H9 (cell line): ENCODE results near the gene SBK2. TPM values are rescaled to one million over a fixed set of nuclear protein-coding genes. Genes with fewer than 3 reads are reported as not detected.
"Not testable (repeated sequence)": the region's sequence is repeated elsewhere in the genome, so short reads cannot be mapped to it uniquely, and the experiment has no call there.

Experiments used
- DNase-seq: peaks from one replicate; pipeline ENCODE4 v3.0.0-alpha.2; 2017
- H2AFZ ChIP-seq: one replicate; pipeline ENCODE4 v1.6.1; 2013; ENCODE audit warnings: mild to moderate bottlenecking, low read length, control low read depth, moderate library complexity
- H2AK5ac ChIP-seq: 2 replicates; pipeline ENCODE4 v1.6.1; 2013; ENCODE audit warnings: low read length, control low read depth, mixed read lengths; ENCODE audit not compliant: insufficient read length
- H2BK120ac ChIP-seq: one replicate; pipeline ENCODE4 v1.6.1; 2013; ENCODE audit warnings: low read depth, mild to moderate bottlenecking, low read length, control low read depth, inconsistent platforms; ENCODE audit not compliant: poor library complexity, severe bottlenecking
- H2BK12ac ChIP-seq: 2 replicates; pipeline ENCODE4 v1.6.1; 2013; ENCODE audit warnings: low read length, control low read depth, mixed read lengths, low read depth; ENCODE audit not compliant: insufficient read length
- H2BK15ac ChIP-seq: 2 replicates; pipeline ENCODE4 v1.6.1; 2013; ENCODE audit warnings: low read depth, low read length, control low read depth
- H2BK20ac ChIP-seq: one replicate; pipeline ENCODE4 v1.6.1; 2013; ENCODE audit warnings: low read depth, mild to moderate bottlenecking, low read length, control low read depth, inconsistent platforms; ENCODE audit not compliant: poor library complexity, severe bottlenecking
- H2BK5ac ChIP-seq: 2 replicates; pipeline ENCODE4 v1.6.1; 2013; ENCODE audit warnings: low read length, control low read depth, mixed read lengths; ENCODE audit not compliant: insufficient read length
- H3K14ac ChIP-seq: 2 replicates; pipeline ENCODE4 v1.6.1; 2013; ENCODE audit warnings: low read length, control low read depth; ENCODE audit not compliant: insufficient read depth
- H3K18ac ChIP-seq: 2 replicates; pipeline ENCODE4 v1.6.1; 2013; ENCODE audit warnings: low read depth, mild to moderate bottlenecking, mixed read lengths, low read length, control low read depth; ENCODE audit not compliant: insufficient read length
- H3K23ac ChIP-seq: 2 replicates; pipeline ENCODE4 v1.6.1; 2013; ENCODE audit warnings: low read length, control low read depth, mixed read lengths, low read depth; ENCODE audit not compliant: insufficient read length
- H3K23me2 ChIP-seq: 2 replicates; pipeline ENCODE4 v1.6.1; 2013; ENCODE audit warnings: low read depth, mild to moderate bottlenecking, mixed read lengths, low read length, control low read depth; ENCODE audit not compliant: insufficient read length, poor library complexity, severe bottlenecking
- H3K27ac ChIP-seq: 2 replicates; pipeline ENCODE4 v1.5.1; 2013; ENCODE audit warnings: low read length, control low read depth, mixed read lengths, low read depth; ENCODE audit not compliant: insufficient read length
- H3K27me3 ChIP-seq: 2 replicates; pipeline ENCODE4 v1.6.1; 2013; ENCODE audit warnings: low read length, control low read depth, inconsistent platforms; ENCODE audit not compliant: insufficient read depth
- H3K4ac ChIP-seq: 2 replicates; pipeline ENCODE4 v1.6.1; 2013; ENCODE audit warnings: low read depth, mild to moderate bottlenecking, control low read depth, inconsistent platforms, low read length, moderate library complexity
- H3K4me1 ChIP-seq: 2 replicates; pipeline ENCODE4 v1.6.1; 2013; ENCODE audit warnings: low read length, control low read depth, inconsistent platforms; ENCODE audit not compliant: insufficient read depth
- H3K4me2 ChIP-seq: 2 replicates; pipeline ENCODE4 v1.6.1; 2013; ENCODE audit warnings: low read length, control low read depth, mixed read lengths; ENCODE audit not compliant: insufficient read length, insufficient read depth
- H3K56ac ChIP-seq: 2 replicates; pipeline ENCODE4 v1.6.1; 2013; ENCODE audit warnings: low read depth, mild to moderate bottlenecking, mixed read lengths, low read length, control low read depth; ENCODE audit not compliant: insufficient read length
- H3K79me1 ChIP-seq: 2 replicates; pipeline ENCODE4 v1.6.1; 2013; ENCODE audit warnings: low read depth, mild to moderate bottlenecking, moderate library complexity, low read length, control low read depth, inconsistent platforms; ENCODE audit not compliant: insufficient read depth, poor library complexity, severe bottlenecking
- H3K79me2 ChIP-seq: 2 replicates; pipeline ENCODE4 v1.6.1; 2013; ENCODE audit warnings: low read length, control low read depth, inconsistent platforms; ENCODE audit not compliant: insufficient read depth
- H3K9ac ChIP-seq: 2 replicates; pipeline ENCODE4 v1.6.1; 2013; ENCODE audit warnings: low read length, control low read depth, mixed read lengths; ENCODE audit not compliant: insufficient read length; ENCODE audit errors: extremely low read depth
- H3K9me3 ChIP-seq: one replicate; pipeline ENCODE4 v1.6.1; 2013; ENCODE audit warnings: low read depth, low read length, inconsistent platforms; ENCODE audit not compliant: control insufficient read depth
- H3T11ph ChIP-seq: one replicate; pipeline ENCODE4 v1.6.1; 2013; ENCODE audit warnings: mild to moderate bottlenecking, low read length, control low read depth, inconsistent platforms
- H4K20me1 ChIP-seq: one replicate; pipeline ENCODE4 v1.6.1; 2013; ENCODE audit not compliant: control insufficient read depth, insufficient read length, insufficient read depth
- H4K5ac ChIP-seq: 2 replicates; pipeline ENCODE4 v1.6.1; 2013; ENCODE audit warnings: low read depth, mild to moderate bottlenecking, mixed read lengths, low read length, control low read depth; ENCODE audit not compliant: insufficient read length
- H4K8ac ChIP-seq: replicated peaks from 2 replicates; pipeline ENCODE4 v1.6.1; 2013; ENCODE audit warnings: low read length, control low read depth, mixed read lengths, low read depth; ENCODE audit not compliant: insufficient read length
- H4K91ac ChIP-seq: 2 replicates; pipeline ENCODE4 v1.6.1; 2013; ENCODE audit warnings: low read depth, mild to moderate bottlenecking, moderate library complexity, mixed read lengths, low read length, control low read depth; ENCODE audit not compliant: insufficient read length
- H3K27ac Mint-ChIP-seq, 3 experiments: 2 replicates in 2 of 3; 3 replicates in 1 of 3; pipeline ENCODE4 v1.8.0; 2020 to 2021; ENCODE audit warnings: mixed read lengths in 3 of 3, mild to moderate bottlenecking in 1 of 3, moderate library complexity in 1 of 3
- H3K27me3 Mint-ChIP-seq: 2 replicates; pipeline ENCODE4 v1.8.0; 2021; ENCODE audit warnings: low read depth, mild to moderate bottlenecking, moderate library complexity, mixed read lengths
- H3K36me3 Mint-ChIP-seq, 3 experiments: 2 replicates in 2 of 3; 3 replicates in 1 of 3; pipeline ENCODE4 v1.8.0; 2020 to 2021; ENCODE audit warnings: low read depth in 3 of 3, mixed read lengths in 3 of 3; ENCODE audit not compliant: insufficient read depth in 1 of 3
- H3K4me1 Mint-ChIP-seq, 2 experiments: 2 replicates each; pipeline ENCODE4 v1.8.0; 2020; ENCODE audit warnings: mixed read lengths in 2 of 2
- H3K4me3 Mint-ChIP-seq, 2 experiments: 2 replicates in 1 of 2; 3 replicates in 1 of 2; pipeline ENCODE4 v1.8.0; 2020 to 2021; ENCODE audit warnings: mild to moderate bottlenecking in 2 of 2, mixed read lengths in 2 of 2, moderate library complexity in 1 of 2
- H3K9me3 Mint-ChIP-seq, 2 experiments: 2 replicates in 1 of 2; 3 replicates in 1 of 2; pipeline ENCODE4 v1.8.0; 2020; ENCODE audit warnings: mild to moderate bottlenecking in 2 of 2, mixed read lengths in 2 of 2, moderate library complexity in 1 of 2
- WGBS: extraction: QIAGEN DNeasy Blood & Tissue Kit; methylation state at CpG from one replicate; pipeline ENCODE4 v1.1.7; 2013; ENCODE audit warnings: missing lambda C conversion rate, low lambda C conversion rate, mixed read lengths; ENCODE audit not compliant: insufficient read length; ENCODE audit errors: extremely low coverage; 5-methylcytosine and 5-hydroxymethylcytosine counted together
- total RNA-seq: library from RNA; stranded (reverse); gene quantifications from 2 replicates; pipeline ENCODE4 v1.2.1, GENCODE V29; 2021
- TF ChIP-seq, protein P1 (sequence below): fragments of 200-600 bp; sonication (generic); conservative IDR thresholded peaks from 3 replicates; pipeline ENCODE4 v1.8.0; 2021; ENCODE audit warnings: antibody characterized with exemption, mild to moderate bottlenecking

SBK2 gene
- total RNA-seq, 1 experiment from 2014 or later = 2.8 TPM

DNA sequence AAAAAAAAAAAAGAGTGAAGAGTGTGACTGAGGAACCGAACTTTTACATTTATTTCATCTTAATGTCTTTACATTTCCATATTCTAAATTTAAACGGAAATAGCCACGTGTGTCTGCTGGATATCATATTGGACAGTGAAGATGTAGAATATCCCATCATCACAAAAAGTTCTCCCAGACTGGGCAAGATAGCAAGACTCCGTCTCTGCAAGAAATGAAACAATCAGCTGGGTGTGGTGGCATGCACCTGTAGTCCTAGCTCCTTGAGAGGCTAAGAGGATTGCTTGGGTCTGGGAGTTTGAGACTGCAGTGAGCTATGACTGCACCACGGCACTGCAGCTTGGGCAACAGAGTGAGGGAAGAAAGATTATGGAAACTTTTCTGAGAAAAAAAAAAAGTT, 39.8 kb upstream of the SBK2 start:
- Histone ChIP-seq H4K91ac (no peak overlapping the region), H4K5ac (no peak overlapping the region), H3K23me2 (no peaks in the 10 kb centered on the region), H4K8ac (no peak overlapping the region), H3T11ph (no peak overlapping the region), H2BK5ac (no peak overlapping the region), H3K14ac (no peak overlapping the region), H3K27ac (no peak overlapping the region), H3K4me1 (no peaks in the 10 kb centered on the region), H2AFZ (no peak overlapping the region), H3K79me1 (peaks cover 3% of the 10 kb centered on the region), H2BK12ac (no peak overlapping the region), H3K23ac (no peak overlapping the region), H4K20me1 (no peaks in the 10 kb centered on the region), H3K56ac (no peak overlapping the region), H2BK15ac (no peak overlapping the region), H3K18ac (no peak overlapping the region), H3K9me3 (no peaks in the 10 kb centered on the region), H2BK120ac (no peak overlapping the region), H3K4me2 (no peak overlapping the region), H3K9ac (no peak overlapping the region), H2AK5ac (no peak overlapping the region), H3K4ac (no peak overlapping the region), H3K27me3 (no peaks in the 10 kb centered on the region), H2BK20ac (no peak overlapping the region), H3K79me2 (peaks cover 1% of the 10 kb centered on the region; the same call in 1 of the 2 replicates)
- TF ChIP-seq, protein P1, sequence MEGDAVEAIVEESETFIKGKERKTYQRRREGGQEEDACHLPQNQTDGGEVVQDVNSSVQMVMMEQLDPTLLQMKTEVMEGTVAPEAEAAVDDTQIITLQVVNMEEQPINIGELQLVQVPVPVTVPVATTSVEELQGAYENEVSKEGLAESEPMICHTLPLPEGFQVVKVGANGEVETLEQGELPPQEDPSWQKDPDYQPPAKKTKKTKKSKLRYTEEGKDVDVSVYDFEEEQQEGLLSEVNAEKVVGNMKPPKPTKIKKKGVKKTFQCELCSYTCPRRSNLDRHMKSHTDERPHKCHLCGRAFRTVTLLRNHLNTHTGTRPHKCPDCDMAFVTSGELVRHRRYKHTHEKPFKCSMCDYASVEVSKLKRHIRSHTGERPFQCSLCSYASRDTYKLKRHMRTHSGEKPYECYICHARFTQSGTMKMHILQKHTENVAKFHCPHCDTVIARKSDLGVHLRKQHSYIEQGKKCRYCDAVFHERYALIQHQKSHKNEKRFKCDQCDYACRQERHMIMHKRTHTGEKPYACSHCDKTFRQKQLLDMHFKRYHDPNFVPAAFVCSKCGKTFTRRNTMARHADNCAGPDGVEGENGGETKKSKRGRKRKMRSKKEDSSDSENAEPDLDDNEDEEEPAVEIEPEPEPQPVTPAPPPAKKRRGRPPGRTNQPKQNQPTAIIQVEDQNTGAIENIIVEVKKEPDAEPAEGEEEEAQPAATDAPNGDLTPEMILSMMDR = no peak
- Mint-ChIP-seq H3K4me3 (peak overlapping the region; percentile 4 to 55; a peak in 3 of 5 replicates), H3K27me3 (no peaks in the 10 kb centered on the region), H3K36me3 (peaks cover 9 to 25% (median 19%) of the 10 kb centered on the region in 3 experiments), H3K27ac (no peak overlapping the region), H3K9me3 (no peaks in the 10 kb centered on the region), H3K4me1 (peaks cover 9 to 11% of the 10 kb centered on the region in 2 experiments)
- DNase-seq = no peak
- WGBS = no CpG with 5 or more reads among the region's 5 CpGs

DNA sequence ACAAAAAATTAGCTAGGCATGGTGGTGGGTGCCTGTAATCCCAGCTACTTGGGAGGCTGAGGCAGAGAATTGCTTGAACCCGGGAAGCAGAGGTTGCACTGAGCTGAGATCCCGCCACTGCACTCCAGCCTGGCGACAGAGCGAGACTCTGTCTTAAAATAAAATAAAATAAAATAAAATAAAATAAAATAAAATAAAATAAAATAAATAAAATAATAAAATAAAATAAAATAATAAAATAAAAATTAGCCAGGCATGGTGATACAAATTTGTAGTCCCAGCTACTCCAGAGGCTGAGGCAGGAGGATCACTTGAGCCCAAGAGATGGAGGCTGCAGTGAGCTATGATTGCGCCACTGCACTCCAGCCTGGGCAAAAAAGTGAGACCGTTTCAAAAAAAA, 37.0 kb upstream of the SBK2 start:
- not testable (repeated sequence) for H2AFZ ChIP-seq, H3K14ac ChIP-seq, DNase-seq, H2BK120ac ChIP-seq, H3K79me2 ChIP-seq, H3K56ac ChIP-seq, H3T11ph ChIP-seq, H3K23me2 ChIP-seq, H3K18ac ChIP-seq, H3K23ac ChIP-seq, H2BK15ac ChIP-seq, H2BK5ac ChIP-seq, H2AK5ac ChIP-seq, H3K4me3 Mint-ChIP-seq, H3K9ac ChIP-seq, H3K27me3 Mint-ChIP-seq, H3K27me3 ChIP-seq, H2BK12ac ChIP-seq, H4K20me1 ChIP-seq, H3K79me1 ChIP-seq, H3K27ac ChIP-seq, H4K5ac ChIP-seq, H2BK20ac ChIP-seq, H3K4me1 ChIP-seq, H3K9me3 Mint-ChIP-seq, H3K4me1 Mint-ChIP-seq, H4K91ac ChIP-seq, H3K4me2 ChIP-seq, H3K4ac ChIP-seq, H3K9me3 ChIP-seq, H4K8ac ChIP-seq
- no CpG with 5 or more reads among the region's 6 CpGs for WGBS
- H3K36me3 Mint-ChIP-seq = peaks cover 9 to 19% (median 19%) of the 10 kb centered on the region in 3 experiments
- 0 out of 7 replicates have a peak overlapping the region, but pooled peaks of 1 of the 3 experiments have one; percentile 13 for H3K27ac Mint-ChIP-seq
